ENCODE data around the gene ADCY2.

- TF ChIP-seq CTCF (IDR thresholded peaks at IDR 0.05): no peak
- TF ChIP-seq EP300 (IDR thresholded peaks at IDR 0.05): no peak
- no peak for TF ChIP-seq POLR2A (IDR thresholded peaks at IDR 0.05; ENCODE audit: low read depth)
Observed at GRCh38 chr5:7391215-7391614, 4.7 kb upstream of the ADCY2 start.
